PC-3 (cell line): ENCODE results near the gene MPG. TPM values are rescaled to one million over a fixed set of nuclear protein-coding genes. Genes with fewer than 3 reads are reported as not detected.

ENCODE experiments used
- ATAC-seq: fragments of 200-7000 bp; cut with Tn5 transposase; 2 replicates; pipeline ENCODE4 v1.9.1; 2020; ENCODE audit warnings: mild to moderate bottlenecking, moderate library complexity
- BruUV-seq: library from RNA; stranded (reverse); fragments of 400-500 nt; replicated peaks from 2 replicates; lab custom pipeline; 2021; lab: Mats Ljungman, UMichigan
- CTCF ChIA-PET: fragments of 300-600 bp; sonication (Branson Sonifier 250); formaldehyde crosslinking; loops from one replicate; lab custom pipeline; 2022; ENCODE audit warnings: antibody characterized with exemption; lab: Charles Lee
- POLR2A ChIA-PET: fragments of 300-600 bp; sonication (Branson Sonifier 250); formaldehyde crosslinking; loops from one replicate; lab custom pipeline; 2022; ENCODE audit warnings: antibody characterized with exemption; ENCODE audit not compliant: unreplicated experiment; lab: Charles Lee
- DNase-seq: peaks from one replicate; pipeline ENCODE4 v3.0.0-alpha.2; 2015
- H2AFZ ChIP-seq: fragments of 300-600 bp; sonication (generic); 2 replicates; pipeline ENCODE4 v1.6.0; 2016; ENCODE audit warnings: antibody characterized with exemption, low read length
- H3F3A ChIP-seq: fragments of 300-600 bp; sonication (generic); one replicate; pipeline ENCODE4 v1.6.0; 2017; ENCODE audit warnings: antibody characterized with exemption, low read length, control low read depth, mild to moderate bottlenecking; ENCODE audit not compliant: unreplicated experiment
- H3K27ac ChIP-seq: fragments of 300-600 bp; sonication (generic); 2 replicates; pipeline ENCODE4 v1.5.1; 2016; ENCODE audit warnings: mild to moderate bottlenecking, low read length
- H3K27me3 ChIP-seq: fragments of 300-600 bp; sonication (generic); 2 replicates; pipeline ENCODE4 v1.6.1; 2016; ENCODE audit warnings: low read length, mixed read lengths
- H3K36me3 ChIP-seq: fragments of 300-600 bp; sonication (generic); 2 replicates; pipeline ENCODE4 v1.6.1; 2016; ENCODE audit warnings: low read depth, mixed run types, low read length, mixed read lengths
- H3K4me1 ChIP-seq: fragments of 300-600 bp; sonication (generic); 2 replicates; pipeline ENCODE4 v1.5.1; 2016; ENCODE audit warnings: low read length; ENCODE audit not compliant: insufficient read depth
- H3K4me2 ChIP-seq: fragments of 300-600 bp; sonication (generic); 2 replicates; pipeline ENCODE4 v1.6.0; 2016; ENCODE audit warnings: low read length
- H3K4me3 ChIP-seq: fragments of 300-600 bp; sonication (generic); 2 replicates; pipeline ENCODE4 v1.5.1; 2016; ENCODE audit warnings: mild to moderate bottlenecking, low read length, mixed read lengths
- H3K79me2 ChIP-seq: fragments of 300-600 bp; sonication (generic); 2 replicates; pipeline ENCODE4 v1.6.1; 2017; ENCODE audit warnings: low read length, mixed read lengths
- H3K9ac ChIP-seq: fragments of 300-600 bp; sonication (generic); 2 replicates; pipeline ENCODE4 v1.6.0; 2016; ENCODE audit warnings: mild to moderate bottlenecking, low read length
- H3K9me2 ChIP-seq: fragments of 300-600 bp; sonication (generic); replicated peaks from 2 replicates; pipeline ENCODE4 v1.6.1; 2016; ENCODE audit warnings: mixed run types, low read length, mixed read lengths
- H3K9me3 ChIP-seq: fragments of 300-600 bp; sonication (generic); 2 replicates; pipeline ENCODE4 v1.6.1; 2016; ENCODE audit warnings: low read length, mixed read lengths
- H4K20me1 ChIP-seq: fragments of 300-600 bp; sonication (generic); 2 replicates; pipeline ENCODE4 v1.6.1; 2016; ENCODE audit warnings: low read length, mixed read lengths
- EZH2 ChIP-seq: fragments of 300-600 bp; sonication (generic); IDR thresholded peaks from one replicate; pipeline ENCODE4 v1.6.1; 2017; ENCODE audit warnings: antibody characterized with exemption, mild to moderate bottlenecking, low read length; ENCODE audit not compliant: unreplicated experiment
- EZH2phosphoT487 ChIP-seq: fragments of 300-600 bp; sonication (generic); IDR thresholded peaks from 2 replicates; pipeline ENCODE4 v1.6.1; 2018; ENCODE audit warnings: mild to moderate bottlenecking, antibody characterized with exemption, low read length, borderline replicate concordance
- intact Hi-C: fragments of 100-400 bp; cut with micrococcal nuclease; formaldehyde crosslinking; loops from 2 replicates; pipeline ENCODE4 v1.9.0; 2023
- total RNA-seq: library from RNA; depleted of rRNA; stranded (reverse); fragments of >200 nt; gene quantifications from 2 replicates; pipeline ENCODE4 v1.2.3, GENCODE V29; 2014
- TF ChIP-seq, protein P1 (sequence below): fragments of 300-600 bp; sonication (generic); conservative IDR thresholded peaks from 2 replicates; pipeline ENCODE4 v1.5.1; 2017; ENCODE audit warnings: antibody characterized with exemption, low read depth, mild to moderate bottlenecking, low read length

MPG gene
- total RNA-seq, 1 experiment from 2014 or later: 147 TPM

DNA sequence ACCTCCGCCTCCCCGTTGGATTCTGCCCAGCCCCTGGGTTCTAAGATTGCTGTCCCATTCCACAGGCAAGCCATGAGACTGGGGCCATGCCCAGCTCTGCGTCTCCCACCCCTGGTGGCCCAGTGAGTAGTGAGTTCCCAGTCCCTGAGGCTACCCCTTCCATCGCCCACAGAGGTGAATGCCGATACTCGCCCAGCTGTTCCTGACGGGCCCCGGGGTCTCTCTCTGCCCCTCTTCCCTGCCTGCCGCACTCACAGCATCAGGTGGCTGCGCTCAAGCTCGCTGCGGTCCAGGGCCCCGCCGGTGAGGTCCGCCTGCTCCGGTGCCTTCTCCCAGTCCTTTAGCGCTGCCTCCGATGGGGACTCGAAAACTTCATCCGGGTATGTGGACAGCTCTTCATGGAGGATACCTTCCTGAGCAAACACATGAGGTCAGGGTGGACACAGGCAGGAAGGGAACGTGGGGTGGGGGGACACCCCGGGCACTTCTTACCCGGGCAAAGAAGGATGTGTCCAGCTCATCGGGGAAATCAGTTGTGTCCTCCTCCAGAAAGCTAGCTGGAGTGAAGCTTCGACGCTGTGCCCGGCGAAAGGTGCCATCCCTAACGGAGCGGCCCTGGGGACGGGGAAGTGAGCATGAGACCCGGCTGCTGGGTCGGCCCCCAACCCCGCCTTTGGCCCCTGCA is 15.6 kb upstream of the MPG start:
- Histone ChIP-seq H2AFZ (no peak overlapping the region), H3K36me3 (no peaks in the 10 kb centered on the region), H3K4me3 (no peak overlapping the region), H3K27ac (no peak overlapping the region), H3K9ac (no peak overlapping the region), H4K20me1 (no peaks in the 10 kb centered on the region), H3K79me2 (no peaks in the 10 kb centered on the region), H3K4me1 (peaks cover 4% of the 10 kb centered on the region; the same call in 1 of the 2 replicates), H3K4me2 (no peak overlapping the region), H3K27me3 (no peaks in the 10 kb centered on the region), H3F3A (no peaks in the 10 kb centered on the region), H3K9me3 (no peaks in the 10 kb centered on the region), H3K9me2 (no peaks in the 10 kb centered on the region)
- TF ChIP-seq EZH2phosphoT487: no peak
- TF ChIP-seq, protein P1, sequence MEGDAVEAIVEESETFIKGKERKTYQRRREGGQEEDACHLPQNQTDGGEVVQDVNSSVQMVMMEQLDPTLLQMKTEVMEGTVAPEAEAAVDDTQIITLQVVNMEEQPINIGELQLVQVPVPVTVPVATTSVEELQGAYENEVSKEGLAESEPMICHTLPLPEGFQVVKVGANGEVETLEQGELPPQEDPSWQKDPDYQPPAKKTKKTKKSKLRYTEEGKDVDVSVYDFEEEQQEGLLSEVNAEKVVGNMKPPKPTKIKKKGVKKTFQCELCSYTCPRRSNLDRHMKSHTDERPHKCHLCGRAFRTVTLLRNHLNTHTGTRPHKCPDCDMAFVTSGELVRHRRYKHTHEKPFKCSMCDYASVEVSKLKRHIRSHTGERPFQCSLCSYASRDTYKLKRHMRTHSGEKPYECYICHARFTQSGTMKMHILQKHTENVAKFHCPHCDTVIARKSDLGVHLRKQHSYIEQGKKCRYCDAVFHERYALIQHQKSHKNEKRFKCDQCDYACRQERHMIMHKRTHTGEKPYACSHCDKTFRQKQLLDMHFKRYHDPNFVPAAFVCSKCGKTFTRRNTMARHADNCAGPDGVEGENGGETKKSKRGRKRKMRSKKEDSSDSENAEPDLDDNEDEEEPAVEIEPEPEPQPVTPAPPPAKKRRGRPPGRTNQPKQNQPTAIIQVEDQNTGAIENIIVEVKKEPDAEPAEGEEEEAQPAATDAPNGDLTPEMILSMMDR: no peak
- TF ChIP-seq EZH2: no peak
- no peak for DNase-seq
- ChIA-PET CTCF (no interaction called here), POLR2A (no interaction called here)
- intact Hi-C loops: no loop called here
- no peak for ATAC-seq
- no TSS peak for BruUV-seq

DNA sequence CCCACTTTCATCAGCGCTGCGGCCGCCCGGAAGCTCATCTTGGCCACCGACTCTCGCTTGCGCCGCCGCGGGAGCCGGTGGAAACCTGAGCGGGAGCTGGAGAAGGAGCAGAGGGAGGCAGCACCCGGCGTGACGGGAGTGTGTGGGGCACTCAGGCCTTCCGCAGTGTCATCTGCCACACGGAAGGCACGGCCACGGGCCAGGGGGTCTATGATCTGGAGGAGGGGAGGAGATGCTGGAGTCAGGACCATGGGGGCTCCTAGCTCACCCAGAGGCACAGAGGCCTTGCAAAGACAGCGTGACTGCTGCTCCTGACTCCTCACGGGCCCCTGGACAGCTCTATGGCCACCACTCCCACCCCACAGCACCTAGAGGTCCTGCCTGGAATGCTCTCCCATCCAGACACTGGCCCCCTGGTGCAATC is 15.0 kb upstream of the MPG start:
- ChIA-PET CTCF (no interaction called here), POLR2A (no interaction called here)
- Histone ChIP-seq H3K9me3 (no peaks in the 10 kb centered on the region), H3K36me3 (no peaks in the 10 kb centered on the region), H3K27me3 (no peaks in the 10 kb centered on the region), H3K4me1 (peaks cover 4% of the 10 kb centered on the region; the same call in 1 of the 2 replicates), H3F3A (no peaks in the 10 kb centered on the region), H3K27ac (no peak overlapping the region), H2AFZ (no peak overlapping the region), H3K9ac (no peak overlapping the region), H3K4me3 (no peak overlapping the region), H3K4me2 (no peak overlapping the region), H3K79me2 (no peaks in the 10 kb centered on the region), H4K20me1 (no peaks in the 10 kb centered on the region), H3K9me2 (no peaks in the 10 kb centered on the region)
- TF ChIP-seq EZH2: no peak
- TF ChIP-seq, protein P1: no peak
- BruUV-seq: no TSS peak
- ATAC-seq (no peak), DNase-seq (no peak)
- intact Hi-C loops: no loop called here

DNA sequence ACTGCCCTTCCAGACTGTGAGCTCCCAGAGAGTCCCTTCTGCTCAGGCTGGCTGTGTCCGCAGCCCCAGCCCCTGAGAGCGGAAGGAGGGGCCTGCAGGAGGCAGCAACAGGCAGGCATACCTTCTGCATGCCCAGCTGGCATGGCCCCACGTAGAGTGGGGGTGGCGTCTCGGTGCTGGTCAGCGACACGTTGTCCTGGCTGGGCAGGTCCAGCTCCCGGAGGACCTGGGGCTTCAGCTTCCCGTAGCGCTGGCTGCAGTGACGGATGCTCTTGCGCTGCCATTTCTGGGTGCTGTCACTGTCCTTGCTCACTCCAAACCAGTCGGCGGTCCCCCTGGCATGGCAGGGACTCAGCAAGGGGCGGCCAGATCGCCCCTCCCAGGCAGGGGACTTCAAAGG is 14.6 kb upstream of the MPG start:
- no peak overlapping the region for H3K4me2 ChIP-seq
- no peak for TF ChIP-seq EZH2phosphoT487
- TF ChIP-seq, protein P1: no peak
- TF ChIP-seq EZH2: no peak
- ChIA-PET CTCF (no interaction called here), POLR2A (no interaction called here)
- no peak overlapping the region for H3K4me3 ChIP-seq
- H2AFZ ChIP-seq: no peak overlapping the region
- peaks cover 4% of the 10 kb centered on the region; the same call in 1 of the 2 replicates for H3K4me1 ChIP-seq
- H3K9me2 ChIP-seq: no peaks in the 10 kb centered on the region
- ATAC-seq (no peak), DNase-seq (no peak)
- H3K9me3 ChIP-seq: no peaks in the 10 kb centered on the region
- no peak overlapping the region for H3K9ac ChIP-seq
- H3K27me3 ChIP-seq: no peaks in the 10 kb centered on the region
- no peaks in the 10 kb centered on the region for H3K36me3 ChIP-seq
- intact Hi-C loops: no loop called here
- H3K27ac ChIP-seq: no peak overlapping the region
- no peaks in the 10 kb centered on the region for H4K20me1 ChIP-seq
- H3K79me2 ChIP-seq: no peaks in the 10 kb centered on the region
- H3F3A ChIP-seq: no peaks in the 10 kb centered on the region
- no TSS peak for BruUV-seq
